ENCODE measurements around the gene SMIM11.

Gene SMIM11

GRCh38 chr21:34335316-34335715 lies 40.0 kb upstream of the SMIM11 start:
- Histone ChIP-seq H3K4me3 (ENCODE audit: severe bottlenecking) (no peak overlapping the region), H3K27ac (ENCODE audit: poor library complexity, severe bottlenecking) (no peak overlapping the region), H3K27me3 (ENCODE audit: insufficient read depth, poor library complexity, severe bottlenecking) (no peaks in the 10 kb centered on the region), H3K36me3 (ENCODE audit: low read depth) (no peaks in the 10 kb centered on the region), H3K4me1 (ENCODE audit: insufficient read depth, poor library complexity, severe bottlenecking) (no peaks in the 10 kb centered on the region), H3K9me3 (ENCODE audit: severe bottlenecking) (no peaks in the 10 kb centered on the region)
- DNase-seq (ENCODE audit: low spot score) (no peak), ATAC-seq (ENCODE audit: low read depth) (no peak)
- TF ChIP-seq CTCF (IDR thresholded peaks at IDR 0.05; ENCODE audit: poor library complexity, severe bottlenecking) = no peak

DNA sequence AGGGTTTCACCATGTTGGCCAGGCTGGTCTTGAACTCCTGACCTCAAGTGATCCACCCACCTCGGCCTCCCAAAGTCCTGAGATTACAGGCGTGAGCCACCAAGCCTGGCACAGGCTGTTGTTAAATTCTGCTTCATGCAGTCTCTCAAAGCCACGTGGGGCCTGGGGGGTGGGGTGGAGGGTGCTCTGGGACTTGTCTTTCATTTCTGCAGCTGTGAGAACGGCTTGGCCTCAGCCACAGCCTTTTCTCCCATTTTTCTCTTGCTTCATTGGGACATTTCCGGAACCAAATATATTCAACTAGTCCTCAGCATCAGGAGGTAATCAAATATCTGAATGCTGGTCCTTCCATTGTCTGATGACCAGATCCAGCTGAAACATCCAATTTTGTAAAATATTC lies 39.1 kb upstream of the SMIM11 start:
- no peak for TF ChIP-seq CTCF (IDR thresholded peaks at IDR 0.05; ENCODE audit: poor library complexity, severe bottlenecking)
- H3K9me3 ChIP-seq (ENCODE audit: severe bottlenecking) = no peaks in the 10 kb centered on the region
- no peaks in the 10 kb centered on the region for H3K36me3 ChIP-seq (ENCODE audit: low read depth)
- ATAC-seq (ENCODE audit: low read depth) (no peak), DNase-seq (ENCODE audit: low spot score) (no peak)
- H3K4me3 ChIP-seq (ENCODE audit: severe bottlenecking) = no peak overlapping the region
- H3K4me1 ChIP-seq (ENCODE audit: insufficient read depth, poor library complexity, severe bottlenecking) = no peaks in the 10 kb centered on the region
- H3K27ac ChIP-seq (ENCODE audit: poor library complexity, severe bottlenecking) = no peak overlapping the region
- H3K27me3 ChIP-seq (ENCODE audit: insufficient read depth, poor library complexity, severe bottlenecking) = no peaks in the 10 kb centered on the region

- H3K27me3 ChIP-seq (ENCODE audit: insufficient read depth, poor library complexity, severe bottlenecking) = no peaks in the 10 kb centered on the region
- H3K4me1 ChIP-seq (ENCODE audit: insufficient read depth, poor library complexity, severe bottlenecking) = no peaks in the 10 kb centered on the region
- H3K4me3 ChIP-seq (ENCODE audit: severe bottlenecking) = no peak overlapping the region
- no peak overlapping the region for H3K27ac ChIP-seq (ENCODE audit: poor library complexity, severe bottlenecking)
- TF ChIP-seq CTCF (IDR thresholded peaks at IDR 0.05; ENCODE audit: poor library complexity, severe bottlenecking) = no peak
- DNase-seq (ENCODE audit: low spot score) = no peak
- no peaks in the 10 kb centered on the region for H3K9me3 ChIP-seq (ENCODE audit: severe bottlenecking)
- no peaks in the 10 kb centered on the region for H3K36me3 ChIP-seq (ENCODE audit: low read depth)
- ATAC-seq (ENCODE audit: low read depth) = no peak
Measured at GRCh38 chr21:34336756-34337391, 38.4 kb upstream of the SMIM11 start.

GRCh38 chr21:34337741-34338140 lies 37.6 kb upstream of the SMIM11 start:
- no peak for TF ChIP-seq CTCF (IDR thresholded peaks at IDR 0.05; ENCODE audit: poor library complexity, severe bottlenecking)
- H3K27ac ChIP-seq (ENCODE audit: poor library complexity, severe bottlenecking) = no peak overlapping the region
- no peaks in the 10 kb centered on the region for H3K36me3 ChIP-seq (ENCODE audit: low read depth)
- peak; percentile 61; the same call in 1 of the 3 replicates for ATAC-seq (ENCODE audit: low read depth)
- DNase-seq (ENCODE audit: low spot score) = no peak
- H3K27me3 ChIP-seq (ENCODE audit: insufficient read depth, poor library complexity, severe bottlenecking) = no peaks in the 10 kb centered on the region
- H3K9me3 ChIP-seq (ENCODE audit: severe bottlenecking) = no peaks in the 10 kb centered on the region
- no peak overlapping the region for H3K4me3 ChIP-seq (ENCODE audit: severe bottlenecking)
- H3K4me1 ChIP-seq (ENCODE audit: insufficient read depth, poor library complexity, severe bottlenecking) = no peaks in the 10 kb centered on the region

DNA sequence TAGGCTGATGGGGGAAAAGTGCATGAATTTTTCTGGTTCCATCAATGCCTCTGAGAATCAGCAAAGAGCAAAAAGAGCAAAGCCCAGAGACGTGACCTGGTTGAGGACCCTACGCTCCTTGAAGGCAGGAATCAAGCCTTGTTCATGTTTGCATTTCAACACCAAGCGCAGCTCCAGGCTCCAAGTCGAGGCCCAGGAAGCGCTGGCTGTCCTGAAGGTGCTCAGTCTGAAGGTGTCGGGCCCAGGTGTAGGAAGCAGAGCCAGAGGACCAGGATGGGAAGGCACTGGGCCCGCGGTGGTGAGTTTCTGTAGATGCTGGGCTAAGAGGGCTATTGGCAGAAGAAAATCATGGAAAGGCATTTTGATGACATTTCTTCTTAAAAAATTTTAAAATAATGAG lies 37.1 kb upstream of the SMIM11 start:
- H3K4me3 ChIP-seq (ENCODE audit: severe bottlenecking) = no peak overlapping the region
- no peaks in the 10 kb centered on the region for H3K27me3 ChIP-seq (ENCODE audit: insufficient read depth, poor library complexity, severe bottlenecking)
- H3K4me1 ChIP-seq (ENCODE audit: insufficient read depth, poor library complexity, severe bottlenecking) = no peaks in the 10 kb centered on the region
- ATAC-seq (ENCODE audit: low read depth) = no peak
- H3K27ac ChIP-seq (ENCODE audit: poor library complexity, severe bottlenecking) = no peak overlapping the region
- no peak for DNase-seq (ENCODE audit: low spot score)
- no peaks in the 10 kb centered on the region for H3K36me3 ChIP-seq (ENCODE audit: low read depth)
- no peak for TF ChIP-seq CTCF (IDR thresholded peaks at IDR 0.05; ENCODE audit: poor library complexity, severe bottlenecking)
- H3K9me3 ChIP-seq (ENCODE audit: severe bottlenecking) = no peaks in the 10 kb centered on the region

Measured in RWPE2 (cell line).